ENCODE measurements around the gene PLXNA4. TPM values are rescaled to one million over a fixed set of nuclear protein-coding genes. Genes with fewer than 3 reads are reported as not detected.

The PLXNA4 gene
- total RNA-seq, 2 donors from 2014 or later: 2.1 to 8.2 TPM

DNA sequence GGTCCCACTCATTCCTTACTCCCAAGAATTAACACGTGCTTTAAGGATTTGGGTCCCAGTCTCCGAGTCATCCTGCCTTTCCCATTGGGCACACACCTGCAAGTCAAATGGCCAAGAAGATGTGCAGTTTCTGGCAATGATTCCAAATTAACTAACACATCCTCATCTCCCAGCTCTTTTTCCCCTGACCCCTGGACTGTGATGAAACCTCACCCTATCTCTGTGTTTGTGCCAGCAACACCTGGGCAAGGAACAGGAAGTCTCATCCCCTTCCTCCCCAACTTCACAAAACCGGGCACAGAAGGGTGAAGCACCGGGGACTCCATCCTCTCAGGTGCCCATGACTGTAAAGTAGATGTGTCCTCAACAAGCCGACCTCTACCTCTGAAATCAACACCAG is 54.8 kb downstream of the PLXNA4 start:
- DNase-seq: no peak
- no peaks in the 10 kb centered on the region for H3K27me3 ChIP-seq
- intact Hi-C loops (cut with DNase I): no loop called here
- no peak overlapping the region for H3K27ac ChIP-seq
- no peaks in the 10 kb centered on the region for H3K36me3 ChIP-seq (replicated peaks in 1 of 2; ENCODE audit: insufficient read depth in 1 of 2, low read depth in 2 of 2)
- no peak overlapping the region for H3K4me3 ChIP-seq
- no peaks in the 10 kb centered on the region for H3K9me3 ChIP-seq
- WGBS, 2 donors: 72 to 74% methylated on average over 5 of the region's 5 CpGs
- no peaks in the 10 kb centered on the region for H3K4me1 ChIP-seq
- TF ChIP-seq, protein P1, sequence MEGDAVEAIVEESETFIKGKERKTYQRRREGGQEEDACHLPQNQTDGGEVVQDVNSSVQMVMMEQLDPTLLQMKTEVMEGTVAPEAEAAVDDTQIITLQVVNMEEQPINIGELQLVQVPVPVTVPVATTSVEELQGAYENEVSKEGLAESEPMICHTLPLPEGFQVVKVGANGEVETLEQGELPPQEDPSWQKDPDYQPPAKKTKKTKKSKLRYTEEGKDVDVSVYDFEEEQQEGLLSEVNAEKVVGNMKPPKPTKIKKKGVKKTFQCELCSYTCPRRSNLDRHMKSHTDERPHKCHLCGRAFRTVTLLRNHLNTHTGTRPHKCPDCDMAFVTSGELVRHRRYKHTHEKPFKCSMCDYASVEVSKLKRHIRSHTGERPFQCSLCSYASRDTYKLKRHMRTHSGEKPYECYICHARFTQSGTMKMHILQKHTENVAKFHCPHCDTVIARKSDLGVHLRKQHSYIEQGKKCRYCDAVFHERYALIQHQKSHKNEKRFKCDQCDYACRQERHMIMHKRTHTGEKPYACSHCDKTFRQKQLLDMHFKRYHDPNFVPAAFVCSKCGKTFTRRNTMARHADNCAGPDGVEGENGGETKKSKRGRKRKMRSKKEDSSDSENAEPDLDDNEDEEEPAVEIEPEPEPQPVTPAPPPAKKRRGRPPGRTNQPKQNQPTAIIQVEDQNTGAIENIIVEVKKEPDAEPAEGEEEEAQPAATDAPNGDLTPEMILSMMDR (IDR thresholded peaks at IDR 0.05): no peak
- no peak for ATAC-seq

- WGBS, 2 donors: 84% methylated on average over 9 of the region's 9 CpGs
Observed at GRCh38 chr7:132520591-132521280, 55.5 kb downstream of the PLXNA4 start.

GRCh38 chr7:132519936-132520335 is 56.3 kb downstream of the PLXNA4 start:
- H3K27ac ChIP-seq: no peak overlapping the region
- DNase-seq (no peak), ATAC-seq (no peak)
- no peaks in the 10 kb centered on the region for H3K9me3 ChIP-seq
- no peaks in the 10 kb centered on the region for H3K36me3 ChIP-seq (replicated peaks in 1 of 2; ENCODE audit: insufficient read depth in 1 of 2, low read depth in 2 of 2)
- H3K27me3 ChIP-seq: no peaks in the 10 kb centered on the region
- H3K4me3 ChIP-seq: no peak overlapping the region
- WGBS, 2 donors: 60 to 86% methylated on average over 1 of the region's 1 CpG
- H3K4me1 ChIP-seq: no peaks in the 10 kb centered on the region
- intact Hi-C loops (cut with DNase I): no loop called here
- TF ChIP-seq, protein P1 (IDR thresholded peaks at IDR 0.05): no peak
- no peak for TF ChIP-seq POLR2A (IDR thresholded peaks at IDR 0.05)

More at GRCh38 chr7:132520591-132521280, 55.5 kb downstream of the PLXNA4 start:
- Histone ChIP-seq H3K36me3 (replicated peaks in 1 of 2; ENCODE audit: insufficient read depth in 1 of 2, low read depth in 2 of 2) (no peaks in the 10 kb centered on the region), H3K9me3 (no peaks in the 10 kb centered on the region), H3K4me3 (no peak overlapping the region), H3K27me3 (no peaks in the 10 kb centered on the region), H3K27ac (no peak overlapping the region), H3K4me1 (no peaks in the 10 kb centered on the region)
- intact Hi-C loops (cut with DNase I): no loop called here
- DNase-seq (no peak), ATAC-seq (no peak)
- TF ChIP-seq, protein P1 (IDR thresholded peaks at IDR 0.05): no peak
- no peak for TF ChIP-seq POLR2A (IDR thresholded peaks at IDR 0.05)

DNA sequence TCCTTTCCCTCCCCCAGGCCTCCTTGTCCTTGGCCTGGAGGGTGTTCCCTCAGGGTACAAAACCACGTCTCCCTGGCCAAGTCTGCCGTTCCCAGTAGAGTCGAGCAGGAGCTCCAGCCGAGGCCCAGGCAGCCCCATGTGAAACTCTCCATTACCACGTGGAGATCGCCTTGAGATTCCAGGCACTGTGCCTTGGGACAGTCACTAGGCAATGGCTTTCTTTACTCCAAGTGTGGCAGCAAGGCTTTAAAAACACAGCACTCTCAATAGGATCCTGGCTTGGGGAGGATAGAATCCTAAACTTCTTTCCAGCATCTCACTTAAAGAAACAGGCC is 57.5 kb downstream of the PLXNA4 start:
- ATAC-seq (no peak), DNase-seq (no peak)
- intact Hi-C loops (cut with DNase I): no loop called here
- H3K36me3 ChIP-seq (replicated peaks in 1 of 2; ENCODE audit: insufficient read depth in 1 of 2, low read depth in 2 of 2): no peaks in the 10 kb centered on the region
- TF ChIP-seq, protein P1 (IDR thresholded peaks at IDR 0.05): no peak
- H3K27me3 ChIP-seq: no peaks in the 10 kb centered on the region
- H3K4me3 ChIP-seq: no peak overlapping the region
- no peaks in the 10 kb centered on the region for H3K4me1 ChIP-seq
- H3K9me3 ChIP-seq: no peaks in the 10 kb centered on the region
- H3K27ac ChIP-seq: no peak overlapping the region
- 56 to 80% methylated on average over 1 to 6 of the region's 6 CpGs for WGBS, 2 donors

All from body of pancreas (tissue), 4 donors.